Fibroblast of the aortic adventitia (primary cell): ENCODE data around the gene EFL1. TPM values are rescaled to one million over a fixed set of nuclear protein-coding genes. Genes with fewer than 3 reads are reported as not detected.
"Not testable (repeated sequence)": the region's sequence is repeated elsewhere in the genome, so short reads cannot be mapped to it uniquely, and the experiment has no call there.

ENCODE experiments used
- DNase-seq: peaks from one replicate; pipeline ENCODE4 v3.0.0-alpha.2; 2010; ENCODE audit warnings: low read depth
- H3K4me3 ChIP-seq: 2 replicates; pipeline ENCODE4 v1.5.1; 2011; ENCODE audit warnings: low read depth, mild to moderate bottlenecking, control low read depth, low read length, moderate library complexity
- total RNA-seq: library from RNA; depleted of rRNA; stranded (reverse); fragments of >200 nt; gene quantifications from 2 replicates; pipeline ENCODE4 v1.2.3, GENCODE V29; 2012; ENCODE audit warnings: low replicate concordance
- TF ChIP-seq, protein P1 (sequence below): IDR thresholded peaks from 2 replicates; pipeline ENCODE4 v1.5.1; 2011; ENCODE audit warnings: mild to moderate bottlenecking, low read length, control low read depth, inconsistent platforms; ENCODE audit not compliant: insufficient read depth

EFL1 gene
- total RNA-seq, 1 donor = 36.7 TPM

DNA sequence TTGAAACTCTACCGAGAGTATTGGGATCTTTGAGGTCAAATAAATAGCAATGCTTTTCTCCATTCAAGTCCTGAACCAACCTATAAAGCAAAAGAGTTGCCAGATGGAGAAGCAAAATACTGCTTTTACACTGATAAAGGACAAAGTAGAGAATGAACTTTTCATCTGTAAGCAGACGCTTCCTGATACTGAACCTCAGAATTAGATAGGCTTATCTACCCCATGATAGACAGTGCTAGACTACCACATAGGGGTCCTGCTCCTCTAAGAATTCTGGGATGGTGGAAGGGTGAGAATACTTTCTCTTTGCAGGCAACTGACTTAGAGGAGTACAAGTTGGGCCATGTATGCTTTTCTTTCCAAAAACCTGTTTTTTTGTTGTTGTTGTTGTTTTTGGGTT is 9.6 kb upstream of the EFL1 start:
- no peak for DNase-seq
- H3K4me3 ChIP-seq = no peak overlapping the region
- TF ChIP-seq, protein P1, sequence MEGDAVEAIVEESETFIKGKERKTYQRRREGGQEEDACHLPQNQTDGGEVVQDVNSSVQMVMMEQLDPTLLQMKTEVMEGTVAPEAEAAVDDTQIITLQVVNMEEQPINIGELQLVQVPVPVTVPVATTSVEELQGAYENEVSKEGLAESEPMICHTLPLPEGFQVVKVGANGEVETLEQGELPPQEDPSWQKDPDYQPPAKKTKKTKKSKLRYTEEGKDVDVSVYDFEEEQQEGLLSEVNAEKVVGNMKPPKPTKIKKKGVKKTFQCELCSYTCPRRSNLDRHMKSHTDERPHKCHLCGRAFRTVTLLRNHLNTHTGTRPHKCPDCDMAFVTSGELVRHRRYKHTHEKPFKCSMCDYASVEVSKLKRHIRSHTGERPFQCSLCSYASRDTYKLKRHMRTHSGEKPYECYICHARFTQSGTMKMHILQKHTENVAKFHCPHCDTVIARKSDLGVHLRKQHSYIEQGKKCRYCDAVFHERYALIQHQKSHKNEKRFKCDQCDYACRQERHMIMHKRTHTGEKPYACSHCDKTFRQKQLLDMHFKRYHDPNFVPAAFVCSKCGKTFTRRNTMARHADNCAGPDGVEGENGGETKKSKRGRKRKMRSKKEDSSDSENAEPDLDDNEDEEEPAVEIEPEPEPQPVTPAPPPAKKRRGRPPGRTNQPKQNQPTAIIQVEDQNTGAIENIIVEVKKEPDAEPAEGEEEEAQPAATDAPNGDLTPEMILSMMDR = no peak

DNA sequence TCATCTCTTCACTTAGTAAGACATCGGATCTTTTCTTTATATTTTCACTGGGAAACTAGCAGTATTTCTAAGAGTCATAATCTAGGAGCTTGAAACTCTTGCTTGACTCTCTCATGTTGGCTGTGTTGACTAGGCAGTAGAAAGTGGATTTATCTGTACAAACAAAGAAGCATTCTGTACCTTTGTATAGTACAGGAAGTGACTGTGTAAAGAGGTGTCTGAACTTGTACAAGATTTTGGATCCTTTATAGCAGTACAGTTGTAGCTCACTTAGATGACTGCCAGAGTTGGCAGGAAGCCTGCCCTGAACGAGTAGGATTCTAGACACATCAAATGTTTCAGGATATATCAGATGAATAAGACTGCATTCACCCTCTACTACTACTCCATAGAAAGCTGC is 5.9 kb upstream of the EFL1 start:
- H3K4me3 ChIP-seq, DNase-seq: not testable (repeated sequence)

DNA sequence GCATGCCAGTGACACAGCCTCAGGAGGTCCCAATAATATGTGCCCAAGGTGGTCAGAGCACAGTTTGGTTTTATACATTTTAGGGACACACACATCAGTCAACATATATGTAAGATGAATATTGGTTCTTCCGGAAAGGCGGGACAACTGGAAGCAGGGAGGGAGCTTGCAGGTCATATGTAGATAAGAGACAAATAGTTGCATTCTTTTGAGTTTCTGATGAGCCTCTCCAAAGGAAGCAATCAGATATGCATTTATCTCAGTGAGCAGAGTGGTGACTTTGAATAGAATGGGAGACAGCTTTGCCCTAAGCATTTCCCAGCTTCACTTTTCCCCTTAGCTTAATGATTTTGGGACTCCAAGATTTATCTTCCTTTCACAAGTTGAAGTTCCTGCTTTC is 4.6 kb upstream of the EFL1 start:
- not testable (repeated sequence) for DNase-seq

DNA sequence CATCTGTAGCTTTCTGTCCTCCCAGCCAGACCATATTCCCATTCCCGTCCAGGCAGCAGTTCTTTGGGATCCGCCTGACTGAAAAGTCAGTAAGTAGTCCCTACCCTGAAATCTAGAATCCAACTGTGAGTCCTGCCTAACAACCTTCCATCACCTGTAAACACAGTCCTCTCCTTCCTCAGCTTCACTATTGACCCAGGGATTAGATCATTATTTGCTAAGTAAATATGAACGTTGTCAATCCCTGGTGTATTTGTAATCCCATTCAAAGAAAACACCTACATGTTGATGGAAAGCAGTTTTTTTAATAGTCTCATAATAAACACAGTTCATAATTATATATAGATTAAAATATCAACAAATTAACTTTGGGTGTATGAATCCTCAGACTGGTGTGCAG is 816 bp upstream of the EFL1 start:
- H3K4me3 ChIP-seq = peak overlapping the region; percentile 81
- TF ChIP-seq, protein P1 = no peak
- DNase-seq = no peak

More for the DNA sequence above, 4.6 kb upstream of the EFL1 start:
- H3K4me3 ChIP-seq = not testable (repeated sequence)

DNA sequence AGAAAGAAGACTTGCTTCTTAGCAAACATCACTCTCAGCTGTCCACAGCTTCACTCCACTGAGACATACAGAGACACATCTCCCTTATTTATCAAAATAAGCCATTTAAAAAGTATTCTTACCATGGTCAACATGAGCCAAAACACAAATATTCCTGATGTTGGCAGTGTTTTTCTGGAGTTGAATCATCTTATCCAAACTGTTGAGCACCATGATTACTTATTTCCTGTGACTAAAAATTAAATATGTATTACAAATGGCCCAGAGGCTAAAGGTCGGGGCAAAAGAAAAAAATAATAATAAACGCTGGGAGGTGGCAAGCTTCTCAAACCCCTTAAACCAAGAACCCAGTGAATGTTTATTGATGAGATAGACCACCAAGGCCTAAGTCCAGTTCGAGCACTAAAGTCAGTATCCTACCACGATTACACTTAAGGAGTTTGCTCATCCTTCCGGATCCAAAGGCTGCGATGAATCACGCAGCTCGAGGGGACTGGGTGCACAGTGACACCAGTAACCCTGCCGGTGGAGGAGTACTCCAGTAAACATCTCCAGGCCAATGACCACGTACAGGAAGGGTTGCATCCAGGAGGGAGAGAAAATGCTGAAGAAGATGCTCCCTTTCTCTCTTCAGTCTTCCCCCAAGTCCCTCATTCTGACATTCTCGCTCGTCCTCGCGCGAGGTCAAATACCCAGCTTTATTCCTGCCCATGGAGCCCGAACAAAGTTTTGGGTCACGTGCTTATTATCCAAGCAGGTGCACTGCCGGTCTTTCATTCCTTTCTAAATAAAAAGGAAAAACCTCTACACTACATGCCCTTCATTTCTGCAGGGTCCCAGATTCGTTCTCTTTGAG is 740 bp downstream of the EFL1 start:
- peak overlapping the region; percentile 81 for H3K4me3 ChIP-seq
- DNase-seq = peak; percentile 43

DNA sequence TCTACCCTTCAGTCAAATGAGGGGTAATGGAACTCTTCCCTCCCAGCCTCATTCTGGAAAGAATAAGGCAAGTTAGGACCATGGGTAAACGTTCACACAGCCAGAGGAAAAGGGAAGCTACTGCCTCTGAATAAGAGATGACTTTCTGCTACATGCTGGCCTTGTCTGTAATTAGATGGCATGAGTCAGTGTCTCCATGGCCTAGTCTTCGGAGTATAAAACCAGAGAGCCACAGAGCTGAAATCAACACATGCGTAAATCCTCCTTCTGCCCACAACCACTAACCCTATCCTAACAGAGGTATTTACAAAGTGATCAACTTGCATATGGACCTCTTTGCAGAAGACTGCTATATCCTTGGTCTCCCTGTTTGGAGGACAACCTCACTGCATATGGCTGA is 14.3 kb downstream of the EFL1 start:
- H3K4me3 ChIP-seq, DNase-seq: not testable (repeated sequence)

DNA sequence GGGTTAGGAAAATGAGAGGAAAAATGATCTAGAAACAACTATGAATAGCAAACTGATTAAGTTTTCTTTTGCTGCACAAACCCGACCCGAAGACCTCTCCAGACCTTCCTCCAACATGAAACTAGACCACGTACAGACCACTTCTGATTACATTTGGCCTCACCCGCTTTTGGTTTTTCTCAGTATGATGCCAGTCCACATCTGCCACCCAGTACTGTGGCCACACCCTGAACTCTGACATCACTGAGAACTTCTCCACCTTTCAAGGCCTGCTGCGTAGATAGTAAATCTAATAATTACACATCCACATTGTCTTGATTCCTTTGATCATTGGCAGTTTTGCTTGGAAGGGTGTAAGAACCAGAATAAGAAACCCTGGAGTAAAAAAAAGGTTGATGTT is 16.6 kb downstream of the EFL1 start:
- not testable (repeated sequence) for H3K4me3 ChIP-seq, DNase-seq

DNA sequence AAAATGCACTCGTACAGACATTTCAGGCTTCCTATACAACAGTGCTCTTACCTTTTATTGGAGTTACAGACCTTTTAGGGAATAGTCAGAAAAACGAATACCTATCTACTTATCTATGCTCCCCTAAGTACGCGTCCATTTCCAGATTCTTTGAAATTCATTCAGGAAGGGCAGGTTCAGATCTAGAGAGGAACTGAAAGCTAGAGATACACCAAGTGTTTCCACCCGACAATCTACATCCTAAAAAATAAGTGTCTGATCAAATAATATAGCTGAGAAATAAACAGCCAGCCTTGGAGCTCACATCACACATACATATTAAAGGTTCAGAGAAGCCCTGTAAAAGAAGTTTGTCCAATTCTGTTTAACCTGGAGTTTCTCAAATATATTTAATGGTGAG is 18.9 kb downstream of the EFL1 start:
- not testable (repeated sequence) for H3K4me3 ChIP-seq, DNase-seq

DNA sequence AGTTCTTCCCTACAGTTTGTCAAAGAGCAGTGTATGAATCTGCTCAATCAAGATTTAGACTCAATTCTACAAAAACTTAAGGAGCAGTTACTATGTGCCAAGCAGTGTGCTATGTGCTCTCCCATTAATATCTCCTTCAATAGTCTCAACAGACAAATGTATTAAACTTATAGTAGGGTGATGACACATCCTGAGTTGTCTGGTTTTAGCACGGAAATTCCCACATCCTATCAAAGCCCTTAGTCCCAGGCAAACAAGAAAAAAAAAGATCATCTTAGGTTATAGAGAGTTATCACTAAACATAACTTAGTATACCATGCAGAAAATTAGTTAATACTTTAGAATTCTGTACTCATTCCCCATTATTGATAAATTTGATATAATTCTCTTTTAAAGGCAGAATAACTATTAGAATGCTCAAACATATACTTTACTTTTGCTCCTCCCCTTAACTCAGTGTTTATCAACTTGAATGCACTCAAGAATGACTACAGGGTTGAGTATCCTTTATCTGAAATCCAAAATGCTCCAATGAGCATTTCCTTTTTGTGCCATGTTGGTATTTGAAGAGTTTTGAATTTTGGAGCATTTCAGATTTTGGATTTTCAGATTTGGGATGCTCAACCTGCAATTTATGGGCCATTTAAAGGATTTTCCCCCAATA is 20.6 kb downstream of the EFL1 start:
- DNase-seq = peak; percentile 13
- not testable (repeated sequence) for H3K4me3 ChIP-seq

DNA sequence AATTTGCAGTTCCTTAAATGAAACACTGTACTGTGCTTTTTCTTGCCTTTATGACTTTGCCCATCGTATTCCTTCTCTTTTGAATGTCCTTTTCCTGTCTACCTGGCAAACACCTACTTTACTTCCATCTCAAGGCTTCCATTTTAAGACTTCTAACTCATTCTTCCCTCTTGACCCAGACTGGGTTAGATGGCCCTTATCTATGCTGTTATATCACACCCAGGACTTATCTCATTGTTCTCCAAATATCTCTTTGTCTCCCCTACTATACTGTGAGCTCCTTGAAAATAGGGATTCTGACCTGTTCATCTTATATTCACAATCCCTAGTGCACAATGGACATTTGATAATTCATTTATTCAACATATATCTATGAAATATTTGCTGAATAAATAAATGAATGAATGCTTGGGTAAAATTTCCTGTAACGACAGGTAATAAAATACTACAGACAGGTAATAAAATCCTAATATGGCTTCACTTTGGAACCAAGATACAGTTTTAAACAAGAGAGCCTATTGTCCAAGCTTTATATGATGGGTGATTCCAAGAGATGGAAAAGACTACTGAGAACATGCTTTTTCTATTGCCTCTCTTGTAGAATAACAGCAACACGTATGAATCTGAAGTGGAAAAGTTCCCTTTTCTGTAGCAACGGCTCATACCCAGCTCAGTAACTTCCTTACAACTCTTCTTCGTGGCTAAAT is 22.7 kb downstream of the EFL1 start:
- no peak for DNase-seq
- TF ChIP-seq, protein P1 = no peak
- H3K4me3 ChIP-seq = no peak overlapping the region

DNA sequence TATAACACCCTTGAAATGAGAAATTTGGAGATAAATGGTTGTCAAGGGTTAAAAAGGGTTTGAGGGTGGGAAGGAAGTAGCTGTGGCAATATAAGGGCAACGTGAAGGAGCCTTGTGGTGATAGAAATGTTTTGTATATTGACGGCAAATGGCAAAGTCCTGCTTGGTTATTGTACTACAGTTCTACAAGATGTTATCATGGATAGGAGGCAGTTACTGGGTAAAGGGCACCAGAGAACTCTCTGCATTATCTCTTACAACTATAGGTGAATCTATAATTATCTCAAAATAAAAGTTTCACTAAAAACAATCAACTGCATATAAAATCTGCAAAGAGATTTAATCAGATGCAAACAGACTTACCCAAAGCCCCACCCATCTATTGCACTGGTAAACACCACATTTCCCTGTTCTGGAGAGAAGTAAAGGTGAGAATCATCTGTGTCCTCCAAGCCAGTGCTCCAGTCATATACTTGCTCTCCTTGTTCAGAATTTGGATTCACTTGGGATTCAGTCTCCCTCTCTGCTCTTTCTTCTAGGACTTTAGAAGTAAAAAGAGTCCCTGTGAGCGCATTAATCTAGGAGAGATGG is 24.5 kb downstream of the EFL1 start:
- DNase-seq, H3K4me3 ChIP-seq: not testable (repeated sequence)
